IPS DF 4.7 (cell line): ENCODE measurements around the gene ASNS.
"Not testable (repeated sequence)": the region's sequence is repeated elsewhere in the genome, so short reads cannot be mapped to it uniquely, and the experiment has no call there.

ENCODE experiments used
- DNase-seq: peaks from one replicate; pipeline ENCODE4 v3.0.0-alpha.2; 2013; ENCODE audit warnings: low spot score; ENCODE audit errors: extremely low read depth

ASNS gene, protein sequence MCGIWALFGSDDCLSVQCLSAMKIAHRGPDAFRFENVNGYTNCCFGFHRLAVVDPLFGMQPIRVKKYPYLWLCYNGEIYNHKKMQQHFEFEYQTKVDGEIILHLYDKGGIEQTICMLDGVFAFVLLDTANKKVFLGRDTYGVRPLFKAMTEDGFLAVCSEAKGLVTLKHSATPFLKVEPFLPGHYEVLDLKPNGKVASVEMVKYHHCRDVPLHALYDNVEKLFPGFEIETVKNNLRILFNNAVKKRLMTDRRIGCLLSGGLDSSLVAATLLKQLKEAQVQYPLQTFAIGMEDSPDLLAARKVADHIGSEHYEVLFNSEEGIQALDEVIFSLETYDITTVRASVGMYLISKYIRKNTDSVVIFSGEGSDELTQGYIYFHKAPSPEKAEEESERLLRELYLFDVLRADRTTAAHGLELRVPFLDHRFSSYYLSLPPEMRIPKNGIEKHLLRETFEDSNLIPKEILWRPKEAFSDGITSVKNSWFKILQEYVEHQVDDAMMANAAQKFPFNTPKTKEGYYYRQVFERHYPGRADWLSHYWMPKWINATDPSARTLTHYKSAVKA

DNA sequence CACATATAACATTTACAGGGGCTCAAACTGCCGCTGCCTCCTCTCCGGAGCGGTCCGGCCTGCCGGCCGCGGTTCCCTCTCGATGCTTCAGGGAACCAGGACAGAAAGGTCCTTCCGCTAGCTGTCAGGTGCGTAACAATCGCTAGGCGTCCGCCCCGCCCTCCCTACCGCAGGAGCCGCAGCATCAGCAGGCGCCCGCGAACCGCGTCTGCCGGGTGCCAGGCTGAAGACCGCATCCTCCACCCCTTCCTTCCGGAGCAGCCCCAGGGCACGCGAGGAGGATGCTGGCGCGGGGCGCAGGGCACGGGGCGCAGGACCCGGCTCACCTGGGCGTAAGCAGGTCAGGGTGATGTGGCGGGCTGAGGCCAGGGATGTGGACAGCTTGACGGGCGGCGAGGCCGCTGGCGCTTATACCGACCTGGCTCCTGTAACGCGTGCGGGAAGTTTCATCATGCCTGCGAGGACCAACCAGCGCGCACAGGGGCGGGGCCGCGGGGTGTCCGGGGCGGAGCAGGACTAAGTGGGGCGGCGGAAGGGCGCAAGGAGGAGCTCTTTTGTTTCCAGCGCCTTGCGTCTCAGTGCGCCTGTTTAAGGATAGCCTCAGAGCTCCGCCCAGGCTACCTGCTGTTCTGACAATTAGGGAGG is at the start of gene ASNS:
ASNS (minus strand) TSS at position 384 of the 645 bp plus-strand sequence. CDS start 3,252 bp downstream, outside the sequence.
- DNase-seq: peak; percentile 62

DNA sequence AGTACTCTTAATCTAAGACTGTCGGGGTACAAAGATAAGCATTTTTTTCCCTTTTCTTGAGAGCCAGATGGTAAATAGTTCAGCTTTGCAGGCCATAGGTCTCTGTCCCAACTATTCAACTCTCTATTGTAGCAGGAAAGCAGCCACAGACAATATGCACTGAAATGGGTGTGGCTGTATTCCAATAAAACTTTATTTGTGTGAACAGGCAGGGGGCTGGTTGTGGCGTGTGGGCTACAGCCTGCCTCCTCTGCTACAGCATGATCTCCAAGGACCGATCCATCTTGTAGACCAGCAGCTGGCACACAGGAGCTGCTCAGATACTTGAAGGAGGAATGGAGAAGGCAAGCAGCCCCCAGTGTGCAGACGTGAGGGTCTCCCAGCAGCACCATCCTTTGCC is 49.0 kb upstream of the ASNS start:
- not testable (repeated sequence) for DNase-seq

DNA sequence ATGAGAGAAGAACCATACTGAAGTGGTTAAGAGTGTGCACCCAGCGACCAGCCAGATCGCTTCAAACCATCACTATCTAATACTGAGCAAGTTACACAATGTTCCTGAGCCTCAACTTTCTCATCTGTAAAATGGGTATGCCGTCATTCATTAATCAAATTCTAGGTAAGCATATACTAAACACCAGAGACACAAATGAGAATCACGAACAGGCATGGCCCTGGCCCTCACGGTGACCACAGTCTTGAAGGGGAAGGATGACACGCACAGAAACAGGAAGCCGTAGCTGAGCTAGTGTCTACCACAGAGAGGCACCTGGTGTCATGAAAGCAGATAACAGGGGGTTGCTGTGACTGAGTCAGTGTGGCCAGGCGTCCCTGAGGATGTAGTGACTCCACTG is 43.1 kb upstream of the ASNS start:
- DNase-seq: not testable (repeated sequence)

DNA sequence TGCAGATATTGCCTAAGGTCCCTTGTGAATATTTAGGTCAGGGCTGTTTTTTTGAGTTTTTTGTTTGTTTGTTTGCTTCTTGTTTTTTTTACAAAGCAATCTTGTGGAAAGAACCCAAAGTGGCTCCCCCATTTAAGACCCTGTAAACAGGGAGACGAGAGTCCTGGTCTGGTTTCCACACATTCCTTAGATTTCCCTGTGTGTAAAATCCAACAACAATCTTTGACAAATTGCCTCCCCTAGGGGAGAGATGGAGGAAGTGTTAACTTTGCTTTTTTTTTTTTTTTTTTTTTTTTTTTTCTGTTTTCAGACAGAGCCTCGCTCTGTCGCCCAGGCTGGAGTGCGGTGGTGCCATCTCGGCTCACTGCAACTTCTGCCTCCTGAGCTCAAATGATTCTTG is 40.1 kb upstream of the ASNS start:
- DNase-seq: not testable (repeated sequence)

DNA sequence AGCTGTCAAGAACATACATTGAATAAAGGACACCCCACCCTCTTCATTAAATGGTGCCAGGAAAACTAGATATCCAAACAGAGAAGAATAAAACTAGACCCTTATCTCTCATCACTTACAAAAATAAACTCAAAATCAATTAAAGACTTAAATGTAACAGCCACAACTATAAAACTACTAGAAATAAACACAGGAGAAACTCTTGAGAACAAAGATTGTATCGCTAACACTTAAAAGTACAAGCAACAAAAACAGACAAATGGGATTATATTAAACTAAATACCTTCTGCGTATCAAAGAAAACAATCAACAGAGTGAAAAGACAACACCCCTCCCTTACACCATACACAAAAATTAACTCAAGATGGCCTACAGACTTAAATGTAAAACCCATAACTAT is 24.7 kb upstream of the ASNS start:
- DNase-seq: not testable (repeated sequence)

DNA sequence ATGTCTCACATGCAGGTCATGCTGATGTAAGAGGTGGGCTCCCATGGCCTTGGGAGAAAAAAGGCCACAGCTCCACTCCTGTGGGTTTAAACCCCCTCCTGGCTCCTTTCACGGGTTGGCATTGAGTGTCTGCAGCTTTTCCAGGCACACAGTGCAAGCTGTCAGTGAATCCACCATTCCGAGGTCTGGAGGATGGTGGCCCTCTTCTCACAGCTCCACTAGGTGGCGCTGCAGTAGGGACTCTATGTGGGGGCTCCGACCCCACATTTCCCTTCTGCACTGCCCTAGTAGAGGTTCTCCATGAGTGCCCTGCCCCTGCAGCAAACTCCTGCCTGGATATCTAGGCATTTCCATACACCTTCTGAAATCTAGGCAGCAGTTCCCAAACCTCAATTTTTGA is 19.5 kb upstream of the ASNS start:
- DNase-seq: not testable (repeated sequence)

DNA sequence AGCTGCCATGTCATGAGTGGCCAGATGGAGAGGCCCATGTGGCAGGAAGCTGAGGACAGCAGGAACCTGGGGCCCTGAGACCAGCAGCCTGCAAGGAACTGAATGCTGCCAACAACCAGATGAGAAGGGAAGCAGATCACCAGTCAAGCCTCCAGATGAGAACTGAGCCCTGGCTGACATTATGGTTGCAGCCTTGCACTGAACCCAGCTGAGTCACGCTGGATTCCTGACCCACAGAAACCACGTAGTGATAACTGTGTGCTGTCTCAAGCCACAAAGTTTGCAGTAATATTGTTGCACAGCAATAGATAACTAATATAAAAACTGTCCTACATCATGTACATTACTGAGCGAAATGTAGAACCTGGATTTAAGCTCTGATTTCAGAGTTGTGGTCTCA is 7.3 kb upstream of the ASNS start:
- not testable (repeated sequence) for DNase-seq

DNA sequence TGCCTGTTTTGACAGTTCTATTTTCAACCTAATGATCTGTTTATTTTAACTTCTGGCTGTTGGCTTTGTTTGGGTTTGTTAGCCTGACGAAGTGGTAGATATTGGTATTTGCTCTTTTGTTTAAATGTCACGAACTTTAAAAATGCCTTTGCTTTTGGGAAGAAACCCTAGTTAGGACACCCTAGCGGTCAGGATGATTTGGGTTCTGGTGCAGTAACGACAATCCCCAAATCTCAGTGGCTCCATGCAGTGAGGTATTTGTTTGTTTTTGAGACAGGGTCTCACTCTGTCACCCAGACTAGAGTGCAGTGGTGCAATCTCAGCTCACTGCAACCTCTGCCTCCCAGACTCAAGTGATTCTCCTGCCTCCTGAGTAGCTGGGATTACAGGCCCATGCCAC is 2.7 kb upstream of the ASNS start:
- DNase-seq: not testable (repeated sequence)

DNA sequence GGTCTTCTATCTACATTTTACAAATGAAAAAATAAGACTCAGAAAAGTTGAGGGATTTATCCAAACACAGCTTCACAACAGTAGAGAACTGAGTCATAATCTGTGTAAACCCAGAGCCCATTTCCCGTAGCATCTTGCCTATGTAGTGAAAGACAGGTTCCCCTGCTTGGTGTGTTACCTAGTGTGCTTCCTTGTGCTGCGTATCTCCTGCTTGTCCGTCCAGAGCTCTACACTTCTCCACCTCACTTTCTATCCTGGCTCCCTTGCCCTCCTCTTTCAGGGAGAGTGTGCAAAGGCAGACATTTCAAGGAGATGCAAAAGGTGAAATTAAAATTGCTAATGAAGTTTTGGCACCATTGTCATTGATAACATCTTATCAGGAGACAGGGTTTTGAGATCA is 1.4 kb upstream of the ASNS start:
- no peak for DNase-seq

DNA sequence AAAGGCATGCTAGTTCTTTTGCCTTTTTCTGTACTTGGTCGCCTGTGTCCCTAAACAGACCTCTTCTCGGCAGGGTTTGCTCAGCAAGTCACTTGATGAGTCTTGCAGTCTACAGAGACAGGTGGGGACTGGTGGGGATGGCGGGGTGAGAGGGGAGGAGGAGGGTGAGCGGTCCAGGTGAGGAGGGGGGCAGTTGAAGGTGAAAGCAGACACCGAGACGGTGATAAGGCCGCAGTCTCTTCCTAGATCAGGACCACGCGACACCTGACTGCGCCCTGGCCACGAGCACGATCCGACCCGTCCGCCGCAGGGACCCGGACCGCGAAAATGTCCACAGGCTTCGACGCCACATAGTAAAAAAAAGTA is 566 bp downstream of the ASNS start:
- DNase-seq: no peak

DNA sequence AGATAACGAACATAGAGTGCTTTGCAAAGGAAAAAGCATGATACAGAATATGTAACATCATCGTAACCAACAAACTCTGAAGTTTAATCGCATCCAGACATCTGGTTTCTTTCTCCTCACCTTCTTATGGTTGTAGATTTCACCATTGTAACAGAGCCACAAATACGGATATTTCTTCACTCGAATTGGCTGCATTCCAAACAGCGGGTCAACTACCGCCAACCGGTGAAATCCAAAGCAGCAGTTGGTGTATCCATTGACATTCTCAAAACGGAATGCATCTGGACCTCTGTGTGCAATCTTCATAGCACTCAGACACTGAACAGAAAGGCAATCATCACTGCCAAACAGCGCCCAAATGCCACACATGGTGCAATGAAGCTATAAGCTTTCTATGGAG is 3.4 kb downstream of the ASNS start:
- no peak for DNase-seq

DNA sequence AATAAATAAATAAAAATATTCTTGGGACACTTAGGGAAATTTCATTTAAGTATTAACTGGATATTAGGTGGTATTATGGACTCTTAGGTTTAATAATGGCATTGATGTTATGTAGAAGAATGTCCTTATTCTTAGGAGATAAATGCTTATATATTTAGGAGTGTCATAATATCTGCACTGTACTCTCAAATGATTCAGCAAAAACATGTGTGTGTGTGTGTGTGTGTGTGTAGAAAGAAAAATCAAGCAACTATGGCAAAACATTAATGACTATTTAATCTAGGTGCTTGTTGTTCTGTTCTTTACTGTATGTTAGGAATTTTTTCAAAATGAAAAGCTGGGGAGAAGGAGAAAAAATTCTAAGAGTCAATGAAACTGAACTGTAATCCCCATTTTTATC is 3.9 kb downstream of the ASNS start:
- no peak for DNase-seq

DNA sequence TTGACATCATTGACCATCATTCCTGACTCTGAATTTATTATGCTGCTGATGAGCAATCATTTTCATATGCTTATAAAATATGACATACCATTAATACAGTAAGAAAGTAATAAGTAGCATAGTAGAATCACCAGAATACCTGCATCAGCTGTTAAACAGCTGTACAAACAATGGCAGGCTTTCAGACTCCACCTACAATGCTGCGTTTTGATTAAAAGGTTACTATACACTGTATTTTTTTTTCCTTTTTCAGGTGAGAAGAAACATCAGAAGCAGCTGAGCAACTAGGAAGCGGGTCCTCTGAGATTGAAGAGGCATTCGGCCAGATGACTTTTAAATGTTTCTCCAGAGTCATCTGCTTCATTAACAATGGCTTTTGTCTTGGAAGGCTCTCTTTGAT is 7.1 kb downstream of the ASNS start:
- DNase-seq: no peak

DNA sequence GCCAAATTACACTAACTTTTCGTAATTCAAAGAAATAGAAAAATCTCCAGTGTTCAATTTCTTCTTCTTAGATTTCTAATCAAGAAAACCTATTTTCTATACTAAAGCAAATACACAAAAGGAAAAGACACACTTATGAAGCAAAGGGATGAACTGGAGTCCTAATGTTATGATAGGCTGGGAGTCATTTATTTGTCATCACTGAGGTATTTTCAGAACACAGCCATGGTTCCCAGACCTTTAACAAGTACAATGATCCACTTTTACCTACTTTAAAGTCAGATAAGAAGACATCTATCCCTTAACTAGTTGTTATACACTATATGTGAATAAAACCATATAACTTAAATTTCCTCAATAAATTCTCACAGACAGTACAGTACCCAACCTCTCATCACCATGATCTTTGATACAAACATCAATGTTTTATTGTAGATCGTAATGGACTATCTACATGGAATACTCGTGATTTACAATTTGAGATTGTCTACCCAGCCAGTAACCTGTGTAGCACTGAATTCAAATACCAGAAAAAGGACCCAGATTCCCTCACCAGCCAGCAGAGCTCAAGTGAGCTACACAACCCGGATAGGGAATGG is 12.5 kb downstream of the ASNS start:
- DNase-seq: no peak

DNA sequence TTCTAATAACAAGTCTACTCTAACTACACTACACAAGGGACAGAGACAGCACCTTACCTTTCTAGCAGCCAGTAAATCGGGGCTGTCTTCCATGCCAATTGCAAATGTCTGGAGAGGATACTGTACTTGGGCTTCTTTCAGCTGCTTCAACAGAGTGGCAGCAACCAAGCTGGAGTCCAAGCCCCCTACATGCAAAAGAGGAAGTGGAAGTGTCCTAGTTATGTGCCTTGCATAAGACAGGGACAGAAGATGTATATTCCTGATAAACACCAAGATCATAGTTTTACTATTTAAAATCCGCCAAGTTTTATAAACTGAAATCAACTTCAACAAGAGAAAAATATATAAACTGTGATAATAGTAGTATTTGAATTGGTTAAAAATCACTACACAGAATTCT is 14.0 kb downstream of the ASNS start:
- DNase-seq: no peak

DNA sequence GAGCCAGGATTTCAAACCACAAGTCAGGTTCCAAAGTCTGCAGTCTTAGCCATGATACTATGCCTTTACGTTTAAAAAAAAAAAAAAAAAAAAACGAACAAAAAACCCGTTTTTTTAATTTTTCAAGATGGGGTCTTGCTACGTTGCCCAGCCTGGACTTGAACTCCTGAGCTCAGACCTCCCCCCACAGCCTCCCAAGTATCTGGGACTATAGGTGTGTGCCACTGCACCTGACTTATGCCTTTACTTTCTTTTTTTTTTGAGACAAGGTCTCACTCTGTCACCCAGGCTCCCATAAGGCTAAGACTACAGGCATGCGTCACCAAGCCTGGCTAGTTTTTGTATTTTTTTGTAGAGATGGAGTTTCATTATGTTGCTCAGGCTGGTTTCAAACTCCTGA is 14.7 kb downstream of the ASNS start:
- DNase-seq: no peak

DNA sequence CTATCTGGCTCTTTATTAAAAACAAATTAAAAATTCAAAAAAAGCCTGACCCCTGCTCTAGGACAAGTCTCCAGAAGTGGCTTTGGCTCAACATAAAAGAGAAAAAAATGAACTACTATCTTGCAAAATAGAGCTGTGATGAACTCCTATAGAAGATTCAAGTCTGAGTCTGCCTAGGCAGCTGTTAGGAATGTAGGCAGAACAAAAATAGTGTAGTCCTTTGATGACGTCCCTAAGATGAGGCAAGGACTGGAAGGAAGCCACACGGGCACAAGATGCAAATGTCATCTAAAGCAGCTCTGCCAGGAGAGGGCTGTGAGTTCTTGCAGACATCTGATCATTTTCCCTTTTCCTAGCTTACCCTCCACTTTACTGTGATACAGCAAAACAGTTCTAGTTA is 20.5 kb downstream of the ASNS start:
- DNase-seq: no peak

DNA sequence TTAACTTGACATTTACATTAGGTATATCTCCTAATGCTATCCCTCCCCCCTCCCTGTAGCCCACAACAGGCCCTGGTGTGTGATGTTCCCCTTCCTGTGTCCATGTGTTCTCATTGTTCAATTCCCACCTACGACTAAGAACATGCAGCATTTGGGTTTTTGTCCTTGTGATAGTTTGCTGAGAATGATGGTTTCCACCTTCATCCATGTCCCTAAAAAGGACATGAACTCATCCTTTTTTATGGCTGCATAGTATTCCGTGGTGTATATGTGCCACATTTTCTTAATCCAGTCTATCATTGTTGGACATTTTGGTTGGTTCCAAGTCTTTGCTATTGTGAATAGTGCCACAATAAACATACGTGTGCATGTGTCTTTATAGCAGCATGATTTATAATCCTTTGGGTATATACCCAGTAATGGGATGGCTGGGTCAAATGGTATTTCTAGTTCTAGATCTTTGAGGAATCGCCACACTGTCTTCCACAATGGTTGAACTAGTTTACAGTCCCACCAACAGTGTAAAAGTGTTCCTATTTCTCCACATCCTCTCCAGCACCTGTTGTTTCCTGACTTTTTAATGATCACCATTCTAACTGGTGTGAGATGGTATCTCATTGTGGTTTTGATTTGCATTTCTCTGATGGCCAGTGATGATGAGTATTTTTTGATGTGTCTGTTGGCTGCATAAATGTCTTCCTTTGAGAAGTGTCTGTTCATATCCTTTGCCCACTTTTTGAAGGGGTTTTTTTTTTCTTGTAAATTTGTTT is 21.8 kb downstream of the ASNS start:
- DNase-seq: not testable (repeated sequence)

DNA sequence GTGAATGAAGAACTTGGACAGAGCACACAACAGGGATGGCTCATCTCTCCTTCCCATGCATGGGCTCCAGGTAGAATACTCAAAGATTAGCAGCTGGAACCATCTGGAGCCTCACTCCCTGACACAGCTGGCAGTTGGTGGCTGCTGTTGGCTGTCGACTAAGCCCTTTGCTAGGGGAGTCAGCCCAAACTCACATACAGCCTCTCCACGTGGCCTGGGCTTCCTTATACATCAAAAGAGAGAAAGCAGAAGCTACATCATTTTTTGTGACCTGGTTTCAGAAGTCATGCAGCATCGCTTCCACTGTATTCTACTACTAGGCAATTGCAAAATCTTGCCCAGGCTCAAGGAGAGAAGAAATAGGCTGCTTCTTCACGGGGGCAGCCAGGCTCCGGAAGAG is 24.4 kb downstream of the ASNS start:
- DNase-seq: no peak

DNA sequence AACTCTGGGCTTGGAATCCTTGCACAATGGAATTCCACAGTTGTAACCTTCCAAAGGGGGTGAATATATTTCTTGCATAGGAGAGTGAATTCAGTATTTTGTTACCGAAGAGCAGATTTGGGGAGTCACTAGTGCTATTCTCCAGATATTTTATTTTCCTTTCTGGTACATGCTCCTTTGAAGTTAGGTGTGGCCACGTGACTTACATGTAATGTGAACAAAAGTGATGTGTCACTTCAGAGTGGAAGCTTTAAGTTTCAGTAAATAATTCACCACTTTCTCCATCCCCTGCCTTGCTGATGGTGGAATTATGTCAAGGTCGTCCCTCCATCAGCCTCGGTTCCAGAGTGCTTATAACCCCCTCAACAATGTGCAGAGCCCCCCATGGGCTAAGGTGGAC is 25.3 kb downstream of the ASNS start:
- no peak for DNase-seq

DNA sequence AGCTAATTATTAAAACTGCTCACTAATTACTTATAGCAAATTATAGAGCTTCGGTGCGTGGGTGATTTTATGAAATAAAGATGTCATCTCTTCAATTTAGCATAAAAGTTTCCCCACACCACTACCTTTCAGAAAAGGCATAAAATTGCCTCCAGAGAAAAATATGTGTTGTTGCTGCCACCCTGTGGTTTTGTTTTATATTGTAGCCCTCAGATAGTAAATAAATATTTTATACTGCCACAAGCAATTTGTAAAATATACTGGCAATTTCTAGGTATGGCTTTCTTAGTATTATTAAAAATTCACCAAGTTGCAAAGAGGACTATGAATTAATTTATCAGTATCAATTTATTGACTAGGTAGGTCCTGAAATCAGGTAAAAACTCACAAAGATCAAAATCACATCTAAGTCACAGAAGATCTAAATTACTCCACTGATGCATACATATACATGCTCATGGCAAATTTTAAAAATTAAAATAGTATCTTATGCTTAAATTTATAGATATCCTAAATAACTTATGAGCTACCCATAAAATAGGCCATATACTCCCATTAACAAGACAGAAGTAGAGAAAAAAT is 26.5 kb downstream of the ASNS start:
- DNase-seq: no peak
